Naive thymus-derived CD4-positive, alpha-beta T cell (primary cell): Measurements from ENCODE around the gene HNRNPU. TPM values are rescaled to one million over a fixed set of nuclear protein-coding genes. Genes with fewer than 3 reads are reported as not detected.

Experiments used
- ATAC-seq: fragments of 150-1000 bp; cut with Tn5 transposase; 2 replicates; pipeline ENCODE4 v1.10.0; 2021; ENCODE audit warnings: mild to moderate bottlenecking, moderate library complexity
- CTCF ChIA-PET: fragments of 350-600 bp; sonication (Branson Sonifier 250); formaldehyde crosslinking; loops from one replicate; lab custom pipeline; 2021; ENCODE audit warnings: antibody characterized with exemption; lab: Charles Lee
- POLR2A ChIA-PET: fragments of 350-600 bp; sonication (Branson Sonifier 250); formaldehyde crosslinking; loops from one replicate; lab custom pipeline; 2021; ENCODE audit warnings: antibody characterized with exemption, inconsistent platforms; lab: Charles Lee
- DNase-seq, 9 donors: peaks; one replicate each; pipeline versions ENCODE4 v3.0.0 to v3.0.0-alpha.2; 2020 to 2022; ENCODE audit warnings: mixed read lengths in 1 of 9
- H3K27ac ChIP-seq: one replicate; pipeline ENCODE4 v1.7.0; 2013; ENCODE audit warnings: mild to moderate bottlenecking, low read depth, low read length, moderate library complexity
- H3K27me3 ChIP-seq, 2 donors: one replicate each; pipeline ENCODE4 v1.7.0; 2013; ENCODE audit warnings: low read length in 2 of 2, mild to moderate bottlenecking in 2 of 2, moderate library complexity in 2 of 2; ENCODE audit not compliant: control insufficient read depth in 2 of 2, insufficient read depth in 2 of 2
- H3K36me3 ChIP-seq, 3 experiments: 1 replicate in 2 of 3; 2 replicates in 1 of 3; pipeline ENCODE4 v1.7.0; 2013; ENCODE audit warnings: low read length in 3 of 3, mild to moderate bottlenecking in 3 of 3, moderate library complexity in 1 of 3; ENCODE audit not compliant: insufficient read depth in 3 of 3, control insufficient read depth in 2 of 3
- H3K4me1 ChIP-seq, 2 donors: one replicate each; pipeline ENCODE4 v1.7.0; 2013; ENCODE audit warnings: low read length in 2 of 2, mild to moderate bottlenecking in 2 of 2, moderate library complexity in 1 of 2; ENCODE audit not compliant: control insufficient read depth in 2 of 2, insufficient read depth in 2 of 2
- H3K4me3 ChIP-seq: 2 replicates; pipeline ENCODE4 v1.7.0; 2013; ENCODE audit warnings: mild to moderate bottlenecking, low read length
- H3K9me3 ChIP-seq, 3 experiments: 1 replicate in 2 of 3; 2 replicates in 1 of 3; pipeline ENCODE4 v1.7.0; 2013; ENCODE audit warnings: low read length in 3 of 3; ENCODE audit not compliant: control insufficient read depth in 2 of 3
- H3K27ac Mint-ChIP-seq, 9 donors: one replicate each; pipeline ENCODE4 v1.8.0; 2020 to 2022; ENCODE audit warnings: mixed read lengths in 9 of 9, mild to moderate bottlenecking in 8 of 9, moderate library complexity in 5 of 9, inconsistent platforms in 2 of 9
- H3K27me3 Mint-ChIP-seq, 5 donors: one replicate each; pipeline ENCODE4 v1.8.0; 2021 to 2022; ENCODE audit warnings: mixed read lengths in 5 of 5, mild to moderate bottlenecking in 1 of 5
- H3K36me3 Mint-ChIP-seq, 5 donors: one replicate each; pipeline ENCODE4 v1.8.0; 2020 to 2022; ENCODE audit warnings: mixed read lengths in 5 of 5, mild to moderate bottlenecking in 3 of 5, inconsistent platforms in 1 of 5
- H3K4me1 Mint-ChIP-seq, 7 donors: one replicate each; pipeline ENCODE4 v1.8.0; 2020 to 2022; ENCODE audit warnings: mixed read lengths in 7 of 7, mild to moderate bottlenecking in 3 of 7, inconsistent platforms in 1 of 7
- H3K4me3 Mint-ChIP-seq, 10 donors: one replicate each; pipeline ENCODE4 v1.8.0; 2020 to 2022; ENCODE audit warnings: mild to moderate bottlenecking in 10 of 10, mixed read lengths in 10 of 10, moderate library complexity in 6 of 10, inconsistent platforms in 2 of 10
- H3K9me3 Mint-ChIP-seq, 11 donors: one replicate each; pipeline ENCODE4 v1.8.0; 2020 to 2022; ENCODE audit warnings: mixed read lengths in 11 of 11, mild to moderate bottlenecking in 4 of 11, inconsistent platforms in 1 of 11, moderate library complexity in 1 of 11
- intact Hi-C, 2 donors: fragments of 100-400 bp; cut with micrococcal nuclease; formaldehyde crosslinking; loops; one replicate each; pipeline ENCODE4 v1.15.1; 2023
- polyA plus RNA-seq, 2 donors: library from polyadenylated mRNA; unstranded; fragments of 300-500 nt; fragmentation: Illumina TruSeq; gene quantifications; one replicate each; pipeline ENCODE4 v1.2.3, GENCODE V29; 2021
- total RNA-seq, 6 experiments: library from RNA in 5 of 6; stranded (reverse) in 5 of 6; gene quantifications; 1 replicate in 5 of 6; 2 replicates in 1 of 6; pipeline ENCODE4 v1.2.3 and lab custom pipeline; 2021 to 2026

Gene HNRNPU
- total and polyA plus RNA-seq, 7 experiments from 2014 or later: 282 to 509 (median 428) TPM

- peak in 1 of 9 donors; percentile 6 for DNase-seq
- ChIA-PET CTCF (interaction anchor here (0.6 to 3.1 kb wide), 18 partner anchors 9 to 245 kb away, joined by 3 to 55 read pairs (median 4); a partner anchor contains a TSS), POLR2A (interaction anchor here (1.3 to 3.1 kb wide), 4 partner anchors 33 to 242 kb away, joined by 4 to 25 read pairs (median 13); no protein-coding TSS in a partner anchor)
- Histone ChIP-seq H3K27ac (no peak overlapping the region), H3K27me3 (no peaks in the 10 kb centered on the region), H3K36me3 (no peaks in the 10 kb centered on the region), H3K9me3 (no peaks in the 10 kb centered on the region), H3K4me3 (no peak overlapping the region), H3K4me1 (no peaks in the 10 kb centered on the region)
- H3K4me1 Mint-ChIP-seq: peaks cover 0 to 5% (median 3%) of the 10 kb centered on the region in 7 donors
- no peak overlapping the region for H3K27ac Mint-ChIP-seq
- ATAC-seq: no peak
- H3K9me3 Mint-ChIP-seq: no peaks in the 10 kb centered on the region
- no peak overlapping the region for H3K4me3 Mint-ChIP-seq
- no peaks in the 10 kb centered on the region for H3K36me3 Mint-ChIP-seq
- peaks cover 0 to 4% (median 0%) of the 10 kb centered on the region in 5 donors for H3K27me3 Mint-ChIP-seq
- intact Hi-C loops: loop anchor here (1.0 to 5.0 kb wide), 8 partner anchors 32 to 241 kb away; partner anchors contain the start of gene COX20 (in 1 of the 2)
Measured at GRCh38 chr1:244800821-244801220, 63.5 kb downstream of the HNRNPU start.

Other genes starting within 250 kb of the HNRNPU start
- 10 to 100 TPM; 13.0 to 23.4 (median 17.6) TPM for gene DESI2, start 211.4 kb downstream of the HNRNPU start, total RNA-seq
- 10 to 100 TPM in 1 of 2 donors, 1 to 10 TPM in 1; 10.0 to 12.3 TPM for gene DESI2, start 211.4 kb downstream of the HNRNPU start, polyA plus RNA-seq
- 10 to 100 TPM; 23.5 to 31.0 (median 27.8) TPM for gene COX20, start 28.9 kb downstream of the HNRNPU start, total RNA-seq
- 10 to 100 TPM; 17.1 to 43.7 TPM for gene COX20, start 28.9 kb downstream of the HNRNPU start, polyA plus RNA-seq